K562 (cell line): ENCODE results near the gene UQCRHL. TPM values are rescaled to one million over a fixed set of nuclear protein-coding genes. Genes with fewer than 3 reads are reported as not detected.

Experiments used
- ATF2 ChIP-seq: sonication (generic); formaldehyde crosslinking; IDR thresholded peaks from 2 replicates; pipeline ENCODE4 v1.8.1; 2022; ENCODE audit warnings: missing genetic modification reagents
- CHD4 ChIP-seq: fragments of 200-600 bp; sonication (generic); IDR thresholded peaks from 3 replicates; pipeline ENCODE4 v1.6.1; 2012; ENCODE audit warnings: low read depth, mild to moderate bottlenecking, mixed read lengths, low read length, inconsistent platforms; ENCODE audit not compliant: insufficient read depth, insufficient replicate concordance, poor library complexity, severe bottlenecking
- KAT2B ChIP-seq: IDR thresholded peaks from one replicate; pipeline ENCODE4 v1.6.1; 2012; ENCODE audit warnings: low read depth, mild to moderate bottlenecking, control low read depth, inconsistent platforms, low read length, moderate library complexity
- LARP7 ChIP-seq: fragments of 450-650 bp; IDR thresholded peaks from 2 replicates; pipeline ENCODE4 v1.6.1; 2016
- MAFG ChIP-seq: fragments of 450-650 bp; conservative IDR thresholded peaks from 2 replicates; pipeline ENCODE4 v1.6.1; 2016; ENCODE audit warnings: missing genetic modification characterization, missing compliant biosample characterization
- PHF20 ChIP-seq: fragments of 450-650 bp; IDR thresholded peaks from 2 replicates; pipeline ENCODE4 v1.6.1; 2018; ENCODE audit not compliant: partially characterized antibody
- SFPQ ChIP-seq: fragments of 200-400 bp; formaldehyde crosslinking; IDR thresholded peaks from 2 replicates; pipeline ENCODE4 v1.6.1; 2017; ENCODE audit warnings: mild to moderate bottlenecking, low read depth, low read length, moderate library complexity
- ZBTB33 ChIP-seq: sonication (generic); formaldehyde crosslinking; IDR thresholded peaks from 2 replicates; pipeline ENCODE4 v1.8.1; 2023; ENCODE audit warnings: mild to moderate bottlenecking, missing genetic modification reagents
- ZBTB40 ChIP-seq, 2 experiments: fragments of 450-650 bp in 1 of 2; sonication (generic) in 1 of 2; formaldehyde crosslinking in 1 of 2; IDR thresholded peaks; 2 replicates each; pipeline versions ENCODE4 v1.7.1 to v1.9.0; 2016 to 2022; ENCODE audit warnings: inconsistent platforms in 1 of 2, mild to moderate bottlenecking in 1 of 2, missing genetic modification reagents in 1 of 2
- ZNF431 ChIP-seq: sonication (generic); formaldehyde crosslinking; IDR thresholded peaks from 2 replicates; pipeline ENCODE4 v1.8.0; 2022; ENCODE audit warnings: mild to moderate bottlenecking, missing genetic modification reagents
- polyA plus RNA-seq, 8 experiments: library from polyadenylated mRNA; depleted of rRNA in 4 of 8; stranded (reverse) in 5 of 8; unstranded in 3 of 8; fragments of >200 nt; fragmentation: Nextera tagmentation in 2 of 8; fragmentation: Illumina TruSeq in 1 of 8; extraction: Ambion mirVana in 2 of 8; extraction: Trizol in 1 of 8; gene quantifications; 2 replicates each; pipeline versions ENCODE4 v1.2.1 to v1.2.3, GENCODE V29; 2011 to 2014; ENCODE audit warnings: inconsistent platforms in 1 of 8, missing spikeins in 1 of 8
- total RNA-seq, 7 experiments: library from RNA; depleted of rRNA in 6 of 7; stranded (reverse); fragments of >200 nt in 6 of 7; fragmentation: Illumina TruSeq in 2 of 7; extraction: Trizol in 2 of 7; gene quantifications; 2 replicates each; pipeline versions ENCODE4 v1.2.1 to v1.2.3, GENCODE V29; 2011 to 2021; ENCODE audit warnings: low replicate concordance in 1 of 7

The UQCRHL gene
- total and polyA plus RNA-seq, 9 of the 15 experiments (the other 6 are each of a cell fraction or from before 2014, with no cell fraction given), result 5.1 to 41.3 (median 21.8) TPM

- TF ChIP-seq SFPQ (no peak), MAFG (tag) (no peak), LARP7 (no peak), PHF20 (peak; percentile 54), ATF2 (no peak), ZBTB40 (IDR thresholded peaks at IDR 0.05) (peak; percentile 43), ZBTB40 (CRISPR knock-in tag; IDR thresholded peaks at IDR 0.05) (no peak), KAT2B (no peak), ZBTB33 (CRISPR knock-in tag) (no peak), ZNF431 (CRISPR knock-in tag) (no peak), CHD4 (no peak)
Measured at GRCh38 chr1:15835741-15836510, 28.5 kb upstream of the UQCRHL start (continued).
